Globus pallidus (tissue), 1 donor: Measurements from ENCODE around the gene ASH1L.
"Not testable (repeated sequence)": the region's sequence is repeated elsewhere in the genome, so short reads cannot be mapped to it uniquely, and the experiment has no call there.

Experiments
- DNase-seq: peaks from one replicate; pipeline ENCODE4 v3.0.0-alpha.2; 2015; ENCODE audit warnings: low spot score

Gene ASH1L

GRCh38 chr1:155562581-155563376, at the start of gene ASH1L:
ASH1L (minus strand) TSS chr1:155562803; CDS start chr1:155521519, 41,284 bp downstream.
- DNase-seq: peak; percentile 93

GRCh38 chr1:155610257-155610647, 47.6 kb upstream of the ASH1L start:
- DNase-seq: not testable (repeated sequence)

- peak; percentile 96 for DNase-seq
Measured at GRCh38 chr1:155609515-155610256, 47.1 kb upstream of the ASH1L start, which contains the start of gene MSTO1. MSTO1 (plus strand) TSS chr1:155610218; CDS start chr1:155610249, 31 bp downstream.

- DNase-seq: no peak
Measured at GRCh38 chr1:155608888-155609225, 46.3 kb upstream of the ASH1L start.

- no peak for DNase-seq
Measured at GRCh38 chr1:155607708-155608107, 45.1 kb upstream of the ASH1L start.

- DNase-seq: not testable (repeated sequence)
Measured at GRCh38 chr1:155599828-155600572, 37.4 kb upstream of the ASH1L start.

GRCh38 chr1:155598842-155599331, 36.3 kb upstream of the ASH1L start:
- DNase-seq: peak; percentile 60

GRCh38 chr1:155596864-155597263, 34.3 kb upstream of the ASH1L start:
- DNase-seq: no peak

- DNase-seq: peak; percentile 60
Measured at GRCh38 chr1:155595877-155596474, 33.4 kb upstream of the ASH1L start.

- peak; percentile 59 for DNase-seq
Measured at GRCh38 chr1:155591770-155592169, 29.2 kb upstream of the ASH1L start.

GRCh38 chr1:155590516-155591247, 28.1 kb upstream of the ASH1L start:
- DNase-seq: not testable (repeated sequence)

GRCh38 chr1:155589282-155589681, 26.7 kb upstream of the ASH1L start:
- not testable (repeated sequence) for DNase-seq

GRCh38 chr1:155583846-155584245, 21.2 kb upstream of the ASH1L start:
- DNase-seq: not testable (repeated sequence)

- DNase-seq: not testable (repeated sequence)
Measured at GRCh38 chr1:155575608-155576007, 13.0 kb upstream of the ASH1L start.

- no peak for DNase-seq
Measured at GRCh38 chr1:155574077-155574476, 11.5 kb upstream of the ASH1L start.

GRCh38 chr1:155570593-155570990, 8.0 kb upstream of the ASH1L start:
- DNase-seq: no peak

GRCh38 chr1:155569988-155570592, 7.5 kb upstream of the ASH1L start:
- no peak for DNase-seq

- DNase-seq: not testable (repeated sequence)
Measured at GRCh38 chr1:155563377-155564022, 897 bp upstream of the ASH1L start.

- DNase-seq: not testable (repeated sequence)
Measured at GRCh38 chr1:155561779-155562580, 623 bp downstream of the ASH1L start.
